Right renal cortex interstitium (tissue), 3 donors: ENCODE results near the gene MAP3K21. TPM values are rescaled to one million over a fixed set of nuclear protein-coding genes. Genes with fewer than 3 reads are reported as not detected.

Source experiments
- DNase-seq, 3 donors: peaks; one replicate each; pipeline ENCODE4 v3.0.0-alpha.2; 2013; ENCODE audit warnings: low read depth in 3 of 3, low spot score in 2 of 3
- polyA plus RNA-seq, 3 donors: library from polyadenylated mRNA; unstranded; fragments of 120-200 nt; gene quantifications; one replicate each; pipeline ENCODE4 v1.2.1, GENCODE V29; 2013; ENCODE audit not compliant: insufficient read length in 3 of 3

MAP3K21 gene
- polyA plus RNA-seq, 3 donors: 26.7 to 29.2 (median 28.3) TPM

GRCh38 chr1:233431753-233432403, 104.4 kb downstream of the MAP3K21 start:
- DNase-seq: no peak

DNA sequence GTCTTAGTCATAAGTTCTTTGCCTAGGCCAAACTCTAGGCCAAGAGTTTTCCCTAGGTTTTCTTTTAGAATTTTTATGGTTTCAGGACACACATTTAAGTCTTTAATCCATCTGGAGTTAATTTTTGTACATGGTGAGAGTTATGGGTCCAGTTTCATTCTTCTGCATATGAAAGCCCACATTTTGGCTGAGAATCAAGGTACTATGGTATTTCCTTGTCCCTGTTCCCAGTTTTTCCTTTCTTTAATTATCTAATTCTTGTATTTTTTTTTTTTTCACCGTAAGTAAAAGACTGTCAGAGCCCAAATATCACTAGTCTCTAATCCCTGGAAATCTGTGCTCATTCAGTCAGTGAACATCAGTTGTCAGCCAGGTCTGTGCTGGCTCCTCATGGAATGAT, 105.4 kb downstream of the MAP3K21 start:
- DNase-seq: no peak

- DNase-seq: no peak
These were observed 106.1 kb downstream of the MAP3K21 start for GRCh38 chr1:233433436-233434210.

Other genes starting within 250 kb of the MAP3K21 start
- gene PCNX2, start 32.0 kb upstream of the MAP3K21 start, polyA plus RNA-seq: 10 to 100 TPM in 2 of 3 donors, 1 to 10 TPM in 1; 9.4 to 13.1 (median 11.3) TPM